Measurements from ENCODE around the gene ELP6. TPM values are rescaled to one million over a fixed set of nuclear protein-coding genes. Genes with fewer than 3 reads are reported as not detected.

Gene ELP6
- total and polyA plus RNA-seq, 3 experiments from 2014 or later: 33.8 to 47.1 (median 45.7) TPM

- no peak overlapping the region for H3K4me3 Mint-ChIP-seq
- Histone ChIP-seq H3K4me3 (ENCODE audit: low read length) (no peak overlapping the region), H3K27me3 (ENCODE audit: insufficient read depth, low read length, poor library complexity, severe bottlenecking) (no peaks in the 10 kb centered on the region), H3K36me3 (ENCODE audit: insufficient read depth, low read length) (no peaks in the 10 kb centered on the region), H3K9me3 (ENCODE audit: low read length) (no peaks in the 10 kb centered on the region), H3K4me1 (ENCODE audit: insufficient read depth, low read length) (no peaks in the 10 kb centered on the region), H3K27ac (ENCODE audit: low read depth, low read length) (no peak overlapping the region)
- CTCF ChIA-PET: no interaction called here
- DNase-seq: no peak
- POLR2A ChIA-PET: no interaction called here
- peaks cover 31 to 58% (median 51%) of the 10 kb centered on the region in 3 donors for H3K4me1 Mint-ChIP-seq
- H3K9me3 Mint-ChIP-seq: no peaks in the 10 kb centered on the region
- peaks cover 3 to 15% (median 6%) of the 10 kb centered on the region in 3 donors for H3K36me3 Mint-ChIP-seq
- H3K27ac Mint-ChIP-seq: peak overlapping the region in 3 of 8 donors; percentile 25 to 78 (median 25)
- H3K27me3 Mint-ChIP-seq: no peaks in the 10 kb centered on the region
Observed at GRCh38 chr3:47452453-47453215, 60.9 kb downstream of the ELP6 start.

Other genes starting within 250 kb of the ELP6 start
- gene KIF9, start 230.9 kb downstream of the ELP6 start, total RNA-seq: 1 to 10 TPM; 5.8 to 7.2 TPM
- gene KIF9, start 230.9 kb downstream of the ELP6 start, polyA plus RNA-seq: 7.6 TPM
- 10 to 100 TPM; 44.5 to 46.8 TPM for gene KLHL18, start 230.8 kb downstream of the ELP6 start, total RNA-seq
- 14.2 TPM for gene KLHL18, start 230.8 kb downstream of the ELP6 start, polyA plus RNA-seq
- 10 to 100 TPM; 30.5 to 36.1 TPM for gene PTPN23, start 132.7 kb downstream of the ELP6 start, total RNA-seq
- gene PTPN23, start 132.7 kb downstream of the ELP6 start, polyA plus RNA-seq: 4.4 TPM
- 10 to 100 TPM; 66.4 to 73.4 TPM for gene SCAP, start 37.8 kb downstream of the ELP6 start, total RNA-seq
- 60.3 TPM for gene SCAP, start 37.8 kb downstream of the ELP6 start, polyA plus RNA-seq
- gene CSPG5, start 65.2 kb upstream of the ELP6 start, total RNA-seq: under 1 TPM; 0.50 to 0.53 TPM
- gene CSPG5, start 65.2 kb upstream of the ELP6 start, polyA plus RNA-seq: not detected

Data from CD8-positive, alpha-beta memory T cell (primary cell).